GM19240 (cell line): Measurements from ENCODE around the gene MGAT4A.

Experiments
- DNase-seq: peaks from one replicate; pipeline ENCODE4 v3.0.0; 2011; ENCODE audit warnings: low spot score; ENCODE audit not compliant: insufficient read length

Gene MGAT4A

DNA sequence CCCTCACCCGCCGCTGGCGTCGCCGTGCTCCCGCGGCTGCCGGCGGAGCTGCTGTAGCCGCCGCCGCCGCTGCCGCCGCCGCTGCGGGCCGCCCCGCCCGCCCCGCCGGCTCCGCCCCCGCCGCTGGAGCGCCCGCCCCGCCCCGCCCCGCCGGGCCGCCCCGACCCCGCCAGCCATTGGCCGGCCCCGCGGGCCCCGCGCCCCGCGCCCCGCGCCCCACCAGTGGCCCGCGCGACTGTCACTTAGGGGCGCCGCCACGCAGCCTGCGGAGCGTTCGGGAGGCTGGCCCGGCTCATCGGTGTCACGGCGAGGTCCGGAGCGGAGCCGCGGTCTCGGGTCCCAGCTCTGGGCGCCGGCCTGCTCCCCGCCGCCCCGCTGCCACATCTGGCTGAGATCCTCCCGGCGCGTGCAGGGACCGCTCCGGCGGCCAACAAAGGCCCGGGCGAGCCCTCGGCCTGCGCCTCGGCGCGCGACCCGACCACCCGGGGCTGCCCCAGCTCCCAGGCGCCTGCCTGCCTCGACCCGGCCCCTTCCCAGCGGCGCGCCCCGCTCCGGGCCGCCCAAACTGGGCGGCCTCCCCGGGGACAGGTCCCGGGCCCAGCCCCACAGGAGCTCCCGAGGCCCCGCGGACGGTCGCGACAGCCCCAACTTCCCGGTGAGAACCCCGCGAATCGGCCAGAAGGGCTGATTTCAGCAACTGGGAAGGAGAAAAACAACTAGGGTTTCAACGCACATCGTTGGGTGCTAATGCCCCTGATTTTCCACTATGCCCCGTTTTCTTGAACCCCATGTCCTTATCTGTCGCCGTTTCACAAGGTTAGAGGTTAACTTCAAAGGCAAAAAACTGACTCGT lies at the start of gene MGAT4A:
Gene MGAT4A (minus strand): TSS at position 92 of the 853 bp plus-strand sequence. CDS start 4,800 bp downstream, outside the sequence.
- DNase-seq, result peak; percentile 65

DNA sequence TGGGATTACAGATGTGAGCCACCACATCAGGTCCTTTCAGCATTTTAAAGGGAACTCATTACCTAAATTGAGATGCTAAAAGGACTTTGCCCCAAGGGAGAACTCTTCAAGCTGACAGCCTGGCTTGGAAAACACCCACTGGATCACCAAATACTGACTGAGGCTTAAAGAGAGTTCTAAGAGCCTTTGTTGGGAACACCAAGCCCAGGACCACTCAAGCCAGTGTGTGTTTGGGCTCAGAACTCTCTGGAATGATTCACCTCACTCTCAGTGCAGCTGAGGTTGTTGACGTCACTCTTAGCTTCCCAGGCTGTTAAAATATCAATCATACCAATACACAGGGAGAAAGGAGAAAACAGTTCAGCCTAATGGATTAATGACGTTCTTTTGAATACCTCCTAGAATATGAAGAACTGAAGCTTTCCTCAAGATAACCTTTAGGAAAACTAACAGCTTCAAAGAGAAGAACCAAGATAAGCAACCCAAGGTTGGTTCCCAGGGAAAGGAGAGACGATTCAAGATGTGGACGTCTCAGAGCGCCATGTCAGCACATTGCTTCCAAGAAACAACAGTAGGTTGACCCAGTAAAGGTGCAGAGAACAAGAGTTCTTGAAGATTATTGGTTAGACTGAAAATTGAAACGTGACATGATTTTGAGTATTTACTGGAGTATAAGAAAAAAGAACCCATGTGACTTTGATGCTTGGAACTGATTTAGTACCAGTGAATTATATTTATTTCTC lies 48.0 kb upstream of the MGAT4A start:
- DNase-seq, result no peak

DNA sequence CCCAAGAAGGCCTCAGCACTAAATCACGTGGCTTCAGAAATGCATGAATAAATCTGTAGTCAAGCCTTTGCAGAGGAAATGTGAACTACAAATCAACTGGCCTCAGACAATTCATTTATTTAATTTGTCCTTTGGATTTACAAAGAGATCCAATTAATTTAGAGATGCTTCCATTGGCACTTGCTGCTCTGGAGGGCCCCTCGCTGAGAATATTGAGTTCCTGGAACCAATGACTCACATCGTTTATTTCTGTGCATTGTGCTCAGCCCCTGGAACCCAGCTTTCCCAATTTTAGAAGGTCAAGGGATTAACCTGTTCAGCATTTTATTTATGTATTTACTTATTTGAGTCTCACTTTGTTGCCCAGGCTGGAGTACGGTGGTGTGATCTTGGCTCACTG lies 47.2 kb upstream of the MGAT4A start:
- no peak for DNase-seq

DNA sequence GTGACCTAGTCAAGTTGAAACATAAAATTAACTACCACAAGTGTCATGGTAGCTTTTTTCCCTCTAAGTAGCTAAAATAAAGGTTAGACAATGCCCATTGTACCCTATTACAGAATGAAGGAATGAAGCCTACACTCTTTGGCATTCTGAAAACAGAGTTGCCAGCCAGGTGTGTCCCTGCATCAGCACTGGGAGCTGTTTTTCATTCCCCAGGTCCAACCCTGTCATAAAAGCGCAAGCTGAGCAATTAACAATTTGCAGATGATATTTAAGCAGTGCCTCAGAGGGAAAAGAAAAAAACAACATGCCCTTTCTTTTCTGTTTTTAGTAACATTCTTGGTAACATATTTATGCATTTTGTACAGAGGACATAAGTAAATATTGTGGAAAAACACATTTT lies 46.8 kb upstream of the MGAT4A start:
- DNase-seq, result no peak

DNA sequence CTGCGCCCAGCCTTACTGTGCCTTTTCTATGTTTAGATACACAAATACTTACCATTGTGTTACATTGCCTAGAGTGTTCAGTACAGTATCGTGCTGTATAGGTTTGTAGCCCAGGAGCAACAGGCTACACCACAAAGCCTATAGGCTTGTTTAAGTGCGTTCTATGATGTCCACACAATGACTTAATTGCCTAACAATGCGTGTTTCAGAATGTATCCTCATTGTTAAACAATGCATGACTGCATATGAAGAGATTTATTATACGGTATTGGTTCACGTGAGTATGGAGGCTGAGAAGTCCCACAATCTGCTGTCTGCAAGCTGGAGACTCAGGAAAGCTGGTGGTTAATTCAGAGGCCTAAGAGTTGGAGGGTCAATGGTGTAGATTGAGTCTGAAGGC lies 46.1 kb upstream of the MGAT4A start:
- no peak for DNase-seq

DNA sequence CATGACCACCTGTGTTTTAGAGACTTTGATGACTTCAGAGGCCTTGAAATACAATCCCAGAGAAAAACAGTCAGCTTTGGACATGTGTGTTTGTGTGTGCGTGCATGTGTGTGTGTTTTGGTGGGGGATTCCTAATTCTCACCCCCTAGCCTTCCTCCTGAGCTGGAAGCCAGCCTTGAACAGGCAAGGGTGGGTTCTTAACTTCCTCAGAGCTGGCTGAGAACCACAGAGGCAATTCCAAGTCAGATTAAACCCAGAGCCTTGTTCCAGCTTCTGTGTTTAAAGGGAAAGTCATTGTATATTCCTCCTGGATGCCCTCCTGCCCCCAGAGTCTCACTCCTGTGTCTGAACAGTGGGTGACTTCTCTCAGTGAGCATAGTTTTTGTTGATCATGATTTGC lies 45.2 kb upstream of the MGAT4A start:
- no peak for DNase-seq

DNA sequence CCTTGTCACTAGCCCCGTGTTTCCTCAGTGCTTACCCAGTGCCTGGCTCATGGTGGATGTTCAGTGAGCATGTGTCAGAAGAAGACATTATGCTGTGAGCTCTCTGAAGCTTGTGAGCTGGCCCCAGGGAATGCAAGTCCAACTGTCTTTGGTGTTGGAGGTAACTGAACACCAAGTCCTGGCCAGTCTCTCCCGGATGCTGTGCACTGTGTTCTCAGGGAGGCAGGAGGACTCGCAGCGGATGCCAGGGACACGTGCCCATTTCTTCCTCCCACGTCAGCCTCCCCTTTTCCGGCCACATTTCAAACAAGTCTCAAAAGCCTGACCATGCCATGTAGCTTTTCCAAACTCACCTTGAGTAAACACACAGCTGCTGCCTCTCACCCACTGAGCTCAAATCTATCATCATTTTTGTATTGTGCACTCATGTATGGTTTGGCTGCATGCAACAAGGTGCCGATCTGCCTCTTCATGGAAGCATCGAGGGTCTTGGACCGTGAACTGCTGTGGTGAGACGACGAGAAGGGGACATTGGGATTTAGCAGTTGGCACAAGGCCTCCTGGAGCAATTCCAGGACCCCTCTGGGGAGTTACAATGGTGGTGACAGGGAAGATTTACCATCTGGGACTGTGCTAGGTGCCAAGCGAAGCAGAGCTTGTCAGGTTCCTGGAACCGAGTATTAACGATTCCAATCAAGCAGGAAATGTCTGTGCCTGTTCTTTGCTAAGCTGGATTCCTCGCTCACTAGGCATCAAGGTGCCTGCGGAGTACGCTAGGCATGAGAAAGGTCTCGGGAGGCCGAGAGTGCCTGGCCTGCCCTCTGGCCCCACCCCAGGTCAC lies 44.4 kb upstream of the MGAT4A start:
- DNase-seq, result no peak

DNA sequence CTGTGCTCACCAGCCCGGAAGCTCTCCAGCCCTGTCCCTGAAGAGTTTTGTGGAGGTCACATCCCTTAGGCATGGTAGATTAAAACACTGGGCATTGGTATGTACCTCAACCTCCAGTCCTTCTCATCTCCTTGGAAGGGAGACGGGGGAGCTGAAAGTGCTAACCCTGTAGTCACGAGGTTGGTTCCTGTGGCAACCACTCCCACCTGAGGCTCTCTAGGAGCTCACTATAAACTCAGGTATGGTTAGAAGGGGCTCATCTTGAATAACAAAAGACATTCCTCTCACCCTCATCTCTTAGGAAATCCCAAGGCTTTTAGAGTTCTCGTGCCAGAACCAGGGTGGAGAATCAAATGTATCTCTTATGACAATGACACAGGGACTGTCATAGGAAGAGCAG lies 43.0 kb upstream of the MGAT4A start:
- no peak for DNase-seq

DNA sequence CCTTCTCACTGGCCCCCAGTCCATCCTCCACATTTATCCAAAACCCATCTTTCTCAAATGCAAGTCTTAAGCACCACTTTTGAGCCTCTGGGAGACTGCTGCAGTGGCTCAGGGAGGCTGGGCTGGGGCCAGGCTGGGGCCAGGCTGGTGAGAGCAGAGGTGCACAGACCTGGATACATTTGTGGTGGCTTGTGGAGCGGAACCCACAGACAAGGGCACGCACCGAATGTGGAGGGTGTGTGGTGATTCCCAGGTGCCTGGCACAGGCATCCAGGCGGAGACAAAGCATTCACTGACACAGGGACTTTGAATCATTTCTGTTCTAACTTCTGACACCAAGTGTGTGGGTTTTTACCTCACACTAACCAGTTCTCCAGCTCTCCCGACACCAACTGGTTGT lies 42.2 kb upstream of the MGAT4A start:
- no peak for DNase-seq

DNA sequence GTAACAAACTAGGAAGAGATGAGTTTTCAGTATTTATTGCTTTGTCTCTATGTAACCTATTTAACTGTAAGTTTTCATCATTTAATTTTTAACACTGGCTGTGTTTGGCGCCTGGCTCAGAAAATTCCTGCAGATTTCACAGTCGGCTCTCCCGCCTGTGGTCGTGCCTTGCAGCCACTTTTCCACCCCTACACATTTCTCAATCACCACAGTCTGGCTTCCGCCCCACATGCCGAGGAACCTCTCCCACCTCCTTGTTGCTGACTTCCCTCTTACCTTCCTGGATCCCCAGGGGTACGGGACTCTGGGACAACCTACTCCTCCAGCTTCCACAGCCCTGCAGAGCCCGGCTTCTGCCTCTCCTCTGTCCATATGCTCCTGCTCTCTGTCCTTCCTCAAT lies 41.6 kb upstream of the MGAT4A start:
- DNase-seq, result no peak

DNA sequence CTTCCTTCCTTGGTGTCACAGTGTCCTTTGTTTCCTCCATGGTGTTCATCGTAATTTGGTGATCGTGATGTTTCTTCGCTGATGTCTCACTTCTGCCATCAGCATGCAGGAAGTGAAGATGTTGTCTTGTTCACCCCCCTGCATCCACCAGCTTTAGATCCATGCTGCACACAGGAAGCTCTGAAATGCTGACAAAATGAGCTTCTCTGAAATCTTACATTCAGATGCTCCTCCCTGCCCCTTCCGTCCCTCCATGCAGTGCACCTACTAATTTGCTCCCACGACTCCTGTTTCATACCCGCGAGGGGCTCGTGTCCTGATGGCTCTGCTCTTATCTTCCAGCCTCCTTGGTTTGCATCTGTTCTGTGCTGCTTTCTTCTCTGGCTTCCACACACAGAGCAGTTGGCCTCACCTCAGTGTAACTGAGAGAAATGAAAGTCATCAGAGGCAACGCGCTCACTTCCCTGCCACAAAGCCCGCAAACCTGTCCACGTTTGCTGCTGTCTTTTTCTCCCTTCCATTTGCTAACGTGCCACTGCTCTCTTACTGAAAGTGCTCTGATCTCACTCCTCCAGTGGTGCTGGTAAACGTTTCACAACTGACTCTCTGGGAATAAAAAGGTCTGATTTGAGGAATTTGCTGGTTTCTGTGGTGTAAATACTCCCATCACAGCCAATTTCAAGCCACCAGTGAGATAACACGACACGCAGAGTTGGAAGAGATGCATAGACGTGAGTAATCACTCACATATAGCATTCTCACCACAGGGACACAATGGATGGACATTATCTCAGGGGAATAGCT lies 41.0 kb upstream of the MGAT4A start:
- DNase-seq, result no peak

DNA sequence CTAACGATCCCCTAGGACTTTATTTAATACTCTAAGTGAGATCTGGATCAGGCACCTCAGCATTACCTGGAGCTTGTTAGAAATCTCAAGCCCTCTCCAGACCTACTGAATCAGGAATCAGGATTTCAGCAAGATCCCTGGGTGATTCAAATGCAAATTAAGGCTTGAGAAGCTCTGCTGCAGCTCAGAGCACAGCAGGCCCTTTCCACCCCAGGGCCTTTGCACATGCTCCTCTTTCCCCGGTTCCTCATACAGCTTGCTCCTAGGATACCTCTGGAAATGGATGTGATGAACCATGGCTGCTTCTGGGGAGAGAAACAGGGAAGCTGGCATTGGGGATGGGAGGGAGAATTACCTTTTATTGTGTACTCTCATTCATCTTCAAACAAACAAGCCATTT lies 40.3 kb upstream of the MGAT4A start:
- no peak for DNase-seq

DNA sequence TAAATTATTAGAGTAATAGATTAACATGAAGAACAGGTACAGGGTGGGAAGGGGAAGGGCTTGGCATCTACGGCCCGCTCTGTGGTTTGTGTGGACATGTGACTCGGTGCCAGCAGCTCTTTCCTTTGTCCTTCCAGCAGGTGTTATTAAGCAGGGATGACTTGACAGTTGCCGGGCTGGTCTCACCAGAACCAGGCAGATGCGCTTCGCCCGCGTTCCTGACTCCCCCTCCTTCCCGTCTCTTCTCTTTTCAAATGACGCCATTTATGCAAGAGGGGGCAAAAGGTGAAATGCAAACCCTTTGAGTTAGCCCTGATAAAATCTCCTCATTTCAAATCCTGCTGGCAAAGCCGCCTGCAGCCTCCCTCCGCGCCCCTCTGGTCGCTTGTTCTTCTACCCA lies 38.9 kb upstream of the MGAT4A start:
- DNase-seq, result no peak

DNA sequence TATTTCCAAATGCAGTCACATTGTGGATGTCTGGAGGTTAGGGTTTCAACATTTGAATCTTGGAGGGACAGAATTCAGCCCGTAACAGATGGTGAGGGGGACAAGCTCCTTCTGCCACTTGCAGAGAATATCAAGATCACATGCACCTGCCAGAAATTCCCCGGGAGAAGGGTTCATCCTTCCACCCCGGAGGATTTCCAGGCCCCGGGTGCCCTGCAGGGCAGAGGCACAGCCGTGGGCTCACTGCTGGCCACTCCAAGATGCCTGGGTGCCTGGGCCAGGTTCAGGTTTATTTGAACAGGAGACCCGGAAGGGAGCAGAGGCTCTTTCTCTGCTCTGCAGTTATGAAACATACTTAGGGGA lies 38.2 kb upstream of the MGAT4A start:
- no peak for DNase-seq

DNA sequence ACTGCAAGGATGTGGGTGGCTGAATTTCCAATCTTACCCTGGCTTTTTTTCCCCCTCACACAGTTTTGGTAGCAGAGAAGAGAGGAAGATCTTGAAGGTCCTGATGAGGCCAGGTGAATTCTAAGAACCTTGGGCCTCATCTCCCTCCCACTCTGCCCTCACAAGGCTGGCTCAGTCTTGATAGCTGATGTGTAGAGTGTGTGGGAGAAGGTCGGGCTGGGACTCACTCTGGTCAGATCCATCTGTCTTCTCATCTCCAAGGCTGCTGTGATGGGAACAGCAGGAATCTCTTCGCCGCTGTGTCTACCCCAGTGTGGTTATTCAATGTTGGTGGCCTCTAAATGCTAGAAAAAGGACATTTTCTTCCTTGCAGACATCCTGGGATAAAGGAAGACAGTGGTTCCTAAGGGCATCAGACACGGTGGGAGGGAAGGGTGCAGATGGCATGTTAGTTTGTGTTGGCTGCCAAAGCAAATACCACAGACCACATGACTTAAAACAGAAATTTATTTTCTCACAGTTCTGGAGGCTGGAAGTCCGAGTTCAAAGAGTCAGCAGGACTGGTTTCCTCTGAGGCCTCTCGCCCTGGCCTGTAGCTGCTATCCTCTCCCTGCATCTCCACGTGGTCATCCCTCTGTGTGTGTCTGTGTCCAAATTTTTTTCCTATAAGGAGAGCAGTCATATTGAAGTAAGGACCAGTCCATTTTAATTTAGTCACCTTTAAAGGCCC lies 37.6 kb upstream of the MGAT4A start:
- no peak for DNase-seq

DNA sequence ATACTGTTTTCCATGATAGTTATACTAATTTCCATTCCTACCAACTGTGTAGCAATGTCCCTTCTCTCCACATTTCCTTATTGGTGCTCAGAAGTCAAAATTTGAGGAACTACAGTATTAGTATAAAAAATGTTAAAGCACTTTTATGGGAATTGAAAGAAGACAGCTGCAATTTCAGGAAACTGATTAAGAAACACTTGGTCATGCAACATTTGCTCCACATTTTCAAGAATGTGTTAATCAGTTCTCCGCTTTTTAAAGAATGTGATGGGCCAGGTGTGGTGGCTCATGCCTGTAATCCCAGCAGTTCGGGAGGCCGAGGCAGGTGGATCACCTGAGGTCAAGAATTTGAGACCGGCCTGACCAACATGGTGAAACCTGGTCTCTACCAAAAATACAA lies 33.6 kb upstream of the MGAT4A start:
- DNase-seq, result no peak

DNA sequence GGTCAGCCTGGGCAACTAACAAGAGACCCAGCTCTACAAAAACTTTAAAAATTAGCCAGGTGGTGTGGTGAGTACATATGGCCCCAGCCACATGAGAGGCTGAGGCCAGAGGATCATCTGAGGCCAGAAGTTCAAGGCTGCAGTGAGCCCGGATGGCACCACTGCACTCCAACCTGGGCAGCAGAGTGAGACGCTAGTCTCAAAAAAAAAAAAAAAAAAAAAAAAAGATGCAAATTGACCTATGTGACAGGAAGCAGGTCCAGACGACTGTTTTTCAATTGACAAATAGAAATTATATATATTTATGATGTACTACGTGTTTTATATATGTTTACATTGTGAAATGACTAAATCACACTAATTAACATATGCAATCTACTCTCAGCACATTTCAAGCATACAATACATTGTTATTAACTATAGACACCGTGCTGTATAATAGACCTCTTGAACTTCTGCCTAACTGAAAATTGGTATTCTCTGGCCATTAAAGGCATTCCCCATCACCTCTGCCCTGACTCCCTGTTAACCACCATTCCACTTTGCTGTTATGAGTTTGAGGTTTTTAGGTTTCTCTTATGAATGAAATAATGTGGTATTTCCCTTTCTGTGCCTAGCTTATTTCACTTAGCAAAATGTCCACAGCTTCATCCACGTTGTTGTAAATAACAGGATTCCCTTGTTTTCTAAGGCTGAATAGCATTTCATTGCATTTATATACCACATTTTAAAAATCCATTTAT lies 32.4 kb upstream of the MGAT4A start:
- no peak for DNase-seq

DNA sequence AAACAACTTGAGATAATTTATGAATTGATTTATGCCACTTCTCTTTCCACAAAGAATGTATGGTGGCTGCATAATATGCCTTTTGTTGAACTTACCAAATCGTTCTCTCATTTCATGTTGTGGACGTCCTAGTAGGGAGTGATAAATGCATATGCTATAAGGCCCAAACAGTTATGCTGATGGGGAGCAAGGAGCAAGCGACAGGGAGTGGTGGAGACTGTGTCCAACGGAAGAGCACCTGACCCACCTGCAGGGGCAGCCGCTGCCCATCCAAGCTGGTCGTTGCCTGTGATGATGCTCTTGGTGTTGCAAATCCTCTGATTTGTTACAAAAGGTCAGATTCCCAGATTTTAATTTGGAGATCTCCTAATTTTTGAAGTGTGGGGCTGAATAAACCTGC lies 31.0 kb upstream of the MGAT4A start:
- no peak for DNase-seq

DNA sequence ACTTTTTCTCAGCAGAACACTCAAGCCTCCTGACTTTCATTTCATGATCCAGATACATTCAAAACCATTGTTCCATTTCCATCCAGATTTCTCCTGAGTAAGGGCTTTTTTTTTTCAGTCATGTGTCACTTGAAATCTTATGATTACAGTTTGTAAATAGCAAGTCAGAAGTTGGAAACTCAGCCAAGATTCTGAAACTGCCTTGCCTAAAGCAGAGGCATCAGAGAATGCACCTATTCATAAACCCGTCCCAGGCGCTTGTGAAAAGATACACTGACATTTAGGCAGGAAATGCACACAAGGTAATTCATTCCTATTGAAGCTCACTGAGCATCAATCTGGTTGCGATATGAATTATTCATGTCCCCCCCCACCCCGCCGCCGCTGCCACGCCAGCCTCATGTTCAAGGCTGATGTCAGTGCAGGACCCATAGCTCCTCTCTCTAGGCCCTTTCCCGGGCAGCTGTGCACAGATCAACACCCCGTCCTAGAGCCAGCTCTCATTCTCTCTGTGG lies 30.4 kb upstream of the MGAT4A start:
- DNase-seq, result no peak
